ENCODE data around the gene SCN11A. TPM values are rescaled to one million over a fixed set of nuclear protein-coding genes. Genes with fewer than 3 reads are reported as not detected.
A peak's percentile ranks its signal among the peaks of the same experiment; 100 is the strongest.

SCN11A gene
- total and polyA plus RNA-seq, 2 of the 13 experiments (the other 11 are each of a cell fraction or from before 2014, with no cell fraction given): 0.02 to 0.11 TPM

- H3K79me2 ChIP-seq (ENCODE audit: insufficient read depth, low read length): no peaks in the 10 kb centered on the region
- H3K4me3 ChIP-seq (replicated peaks in 1 of 3; ENCODE audit: insufficient read depth in 1 of 3, low read depth in 2 of 3, low read length in 3 of 3): no peak overlapping the region
- WGBS (ENCODE audit: low lambda C conversion rate): 100% methylated on average over 3 of the region's 8 CpGs
- BruUV-seq (replicated peaks): no TSS peak
- no peaks in the 10 kb centered on the region for H3K9me3 ChIP-seq (ENCODE audit: low read length)
- H3K4me1 ChIP-seq (ENCODE audit: insufficient read depth, low read length): peaks cover 14% of the 10 kb centered on the region
- peaks cover 21 to 72% of the 10 kb centered on the region in 2 experiments for H3K36me3 ChIP-seq (replicated peaks in 1 of 2; ENCODE audit: control insufficient read depth in 1 of 2, insufficient read depth in 2 of 2, low read length in 2 of 2)
- no peak overlapping the region for H2AFZ ChIP-seq (ENCODE audit: low read length)
- DNase-seq (ENCODE audit: low spot score): no peak
- in situ Hi-C loops (cut with HindIII; ENCODE audit: extremely low pct_ligation_motif_present, low pct_unique_long_range_greater_than_20kb): no loop called here
- H3K4me2 ChIP-seq (ENCODE audit: low read depth, low read length): no peak overlapping the region
- no peak for ATAC-seq
- intact Hi-C loops (cut with micrococcal nuclease; ENCODE audit: unreplicated experiment): loop anchor here (5.0 kb wide), 1 partner anchor 1641 kb away; no protein-coding TSS in a partner anchor
- no peak for FAIRE-seq
- H4K20me1 ChIP-seq (ENCODE audit: insufficient read depth, low read length): no peaks in the 10 kb centered on the region
- H3K27me3 ChIP-seq (ENCODE audit: control insufficient read depth in 1 of 2, insufficient read depth in 2 of 2, low read length in 2 of 2): no peaks in the 10 kb centered on the region
- CTCF ChIA-PET (ENCODE audit: low intra/inter-chr PET ratio, low total read pairs): no interaction called here
- no peak for TF ChIP-seq PAX8 (CRISPR knock-in tag; IDR thresholded peaks at IDR 0.05; ENCODE audit: borderline replicate concordance)
- no peak for TF ChIP-seq ZNF205 (CRISPR knock-in tag; IDR thresholded peaks at IDR 0.05)
- peak; percentile 49 for TF ChIP-seq AGO2 (optimal IDR thresholded peaks at IDR 0.05; ENCODE audit: low read depth, low read length)
- no peak for TF ChIP-seq PTBP1 (IDR thresholded peaks at IDR 0.05; ENCODE audit: low read depth, low read length, poor library complexity, severe bottlenecking)
- no peak for TF ChIP-seq SRSF1 (optimal IDR thresholded peaks at IDR 0.05; ENCODE audit: low read depth, low read length)
- TF ChIP-seq PRDM10 (CRISPR knock-in tag; IDR thresholded peaks at IDR 0.05; ENCODE audit: low read depth): no peak
- no peak overlapping the region for H3K9ac ChIP-seq (ENCODE audit: insufficient read depth, low read depth, low read length)
- POLR2A ChIA-PET: no interaction called here
- H3K27ac ChIP-seq (ENCODE audit: extremely low read length, insufficient read depth, low read length): no peak overlapping the region
Measured at GRCh38 chr3:39097716-39098472, 46.1 kb upstream of the SCN11A start.
